ENCODE results near the gene NANS. TPM values are rescaled to one million over a fixed set of nuclear protein-coding genes. Genes with fewer than 3 reads are reported as not detected.

NANS gene
- total RNA-seq, 4 donors from 2014 or later: 37.5 to 187 (median 54.8) TPM

- intact Hi-C loops (cut with DNase I; ENCODE audit: low total_unique reads): no loop called here
- peak in 1 of 2 donors; percentile 42 for DNase-seq
- no peaks in the 10 kb centered on the region for H3K36me3 ChIP-seq
- no peaks in the 10 kb centered on the region for H3K9me3 ChIP-seq
- no peak for TF ChIP-seq POLR2A (IDR thresholded peaks at IDR 0.05)
- TF ChIP-seq, protein P1, sequence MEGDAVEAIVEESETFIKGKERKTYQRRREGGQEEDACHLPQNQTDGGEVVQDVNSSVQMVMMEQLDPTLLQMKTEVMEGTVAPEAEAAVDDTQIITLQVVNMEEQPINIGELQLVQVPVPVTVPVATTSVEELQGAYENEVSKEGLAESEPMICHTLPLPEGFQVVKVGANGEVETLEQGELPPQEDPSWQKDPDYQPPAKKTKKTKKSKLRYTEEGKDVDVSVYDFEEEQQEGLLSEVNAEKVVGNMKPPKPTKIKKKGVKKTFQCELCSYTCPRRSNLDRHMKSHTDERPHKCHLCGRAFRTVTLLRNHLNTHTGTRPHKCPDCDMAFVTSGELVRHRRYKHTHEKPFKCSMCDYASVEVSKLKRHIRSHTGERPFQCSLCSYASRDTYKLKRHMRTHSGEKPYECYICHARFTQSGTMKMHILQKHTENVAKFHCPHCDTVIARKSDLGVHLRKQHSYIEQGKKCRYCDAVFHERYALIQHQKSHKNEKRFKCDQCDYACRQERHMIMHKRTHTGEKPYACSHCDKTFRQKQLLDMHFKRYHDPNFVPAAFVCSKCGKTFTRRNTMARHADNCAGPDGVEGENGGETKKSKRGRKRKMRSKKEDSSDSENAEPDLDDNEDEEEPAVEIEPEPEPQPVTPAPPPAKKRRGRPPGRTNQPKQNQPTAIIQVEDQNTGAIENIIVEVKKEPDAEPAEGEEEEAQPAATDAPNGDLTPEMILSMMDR (IDR thresholded peaks at IDR 0.05): no peak
- H3K4me3 ChIP-seq: no peak overlapping the region
- no peaks in the 10 kb centered on the region for H3K27me3 ChIP-seq
- H3K27ac ChIP-seq: peak overlapping the region in 1 of 2 donors; percentile 60
- H3K4me1 ChIP-seq: no peaks in the 10 kb centered on the region
Observed at GRCh38 chr9:98009936-98010335, 46.6 kb upstream of the NANS start.

- TF ChIP-seq, protein P1 (IDR thresholded peaks at IDR 0.05): no peak
- no peak for TF ChIP-seq POLR2A (IDR thresholded peaks at IDR 0.05)
- no peaks in the 10 kb centered on the region for H3K36me3 ChIP-seq
- H3K27ac ChIP-seq: peak overlapping the region; percentile 24 to 60
- H3K9me3 ChIP-seq: no peaks in the 10 kb centered on the region
- no peaks in the 10 kb centered on the region for H3K4me1 ChIP-seq
- no peaks in the 10 kb centered on the region for H3K27me3 ChIP-seq
- no peak overlapping the region for H3K4me3 ChIP-seq
- no peak for DNase-seq
- intact Hi-C loops (cut with DNase I; ENCODE audit: low total_unique reads): no loop called here
Observed at GRCh38 chr9:98010445-98010844, 46.1 kb upstream of the NANS start.

DNA sequence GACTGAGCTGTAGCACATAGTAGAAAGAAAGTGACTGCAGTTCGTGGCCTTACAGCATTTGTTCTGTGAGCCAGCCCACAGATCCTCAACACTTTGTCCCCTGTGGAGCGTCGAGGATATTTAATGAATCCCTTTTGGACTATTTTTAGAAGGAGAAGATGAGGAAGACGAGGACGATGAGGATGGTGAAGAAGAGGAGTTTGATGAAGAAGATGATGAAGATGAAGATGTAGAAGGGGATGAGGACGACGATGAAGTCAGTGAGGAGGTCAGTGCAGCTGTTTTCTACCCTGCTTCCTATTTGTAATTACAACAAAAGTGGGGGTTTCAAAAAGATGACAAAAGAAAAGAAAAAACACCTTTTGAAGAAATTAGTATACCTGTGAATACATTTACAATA, 45.4 kb upstream of the NANS start:
- DNase-seq: no peak
- Histone ChIP-seq H3K27ac (no peak overlapping the region), H3K4me3 (no peak overlapping the region), H3K36me3 (no peaks in the 10 kb centered on the region), H3K9me3 (no peaks in the 10 kb centered on the region), H3K27me3 (no peaks in the 10 kb centered on the region), H3K4me1 (no peaks in the 10 kb centered on the region)
- no peak for TF ChIP-seq POLR2A (IDR thresholded peaks at IDR 0.05)
- TF ChIP-seq, protein P1 (IDR thresholded peaks at IDR 0.05): no peak
- intact Hi-C loops (cut with DNase I; ENCODE audit: low total_unique reads): no loop called here

GRCh38 chr9:98016137-98016680, 40.3 kb upstream of the NANS start:
- DNase-seq: no peak
- no peaks in the 10 kb centered on the region for H3K4me1 ChIP-seq
- no peak overlapping the region for H3K4me3 ChIP-seq
- TF ChIP-seq, protein P1 (IDR thresholded peaks at IDR 0.05): no peak
- no peak for TF ChIP-seq POLR2A (IDR thresholded peaks at IDR 0.05)
- intact Hi-C loops (cut with DNase I; ENCODE audit: low total_unique reads): no loop called here
- no peaks in the 10 kb centered on the region for H3K36me3 ChIP-seq
- no peak overlapping the region for H3K27ac ChIP-seq
- no peaks in the 10 kb centered on the region for H3K27me3 ChIP-seq
- no peaks in the 10 kb centered on the region for H3K9me3 ChIP-seq

DNA sequence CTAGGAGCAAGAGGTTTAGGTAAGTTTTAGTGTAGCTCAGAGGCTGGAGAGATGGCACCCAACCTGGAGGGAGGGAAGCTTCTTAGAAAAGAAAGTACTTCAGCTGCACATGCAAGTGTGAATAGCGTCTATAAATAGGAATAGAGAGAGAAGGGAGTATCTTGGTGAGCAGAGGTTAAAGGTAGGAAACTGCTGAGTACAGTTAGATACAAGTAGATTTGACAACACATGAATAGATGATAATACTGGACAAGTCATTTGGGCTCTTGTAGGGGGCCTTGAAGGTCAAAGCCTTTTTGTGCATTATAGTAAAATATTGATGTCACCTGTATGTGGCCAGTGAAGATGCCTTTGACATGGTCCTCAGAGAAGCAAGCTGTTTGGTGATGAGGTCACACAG, 39.2 kb upstream of the NANS start:
- intact Hi-C loops (cut with DNase I; ENCODE audit: low total_unique reads): no loop called here
- Histone ChIP-seq H3K27ac (no peak overlapping the region), H3K9me3 (no peaks in the 10 kb centered on the region), H3K4me3 (no peak overlapping the region), H3K27me3 (no peaks in the 10 kb centered on the region), H3K4me1 (no peaks in the 10 kb centered on the region), H3K36me3 (no peaks in the 10 kb centered on the region)
- TF ChIP-seq POLR2A (IDR thresholded peaks at IDR 0.05): no peak
- TF ChIP-seq, protein P1 (IDR thresholded peaks at IDR 0.05): no peak
- DNase-seq: no peak
